ENCODE measurements around the gene IRAK1BP1. TPM values are rescaled to one million over a fixed set of nuclear protein-coding genes. Genes with fewer than 3 reads are reported as not detected.

IRAK1BP1 gene
- total RNA-seq, 1 donor from 2014 or later, result 3.4 TPM

GRCh38 chr6:78952362-78952761, 85.0 kb downstream of the IRAK1BP1 start:
- Histone ChIP-seq H3K27ac (ENCODE audit: low read depth, low read length) (no peak overlapping the region), H3K79me2 (ENCODE audit: insufficient read depth, low read length) (no peaks in the 10 kb centered on the region), H3K4me3 (ENCODE audit: insufficient read depth, low read depth, low read length) (no peak overlapping the region), H3K4me2 (ENCODE audit: low read length) (no peak overlapping the region), H3K27me3 (ENCODE audit: insufficient read depth, low read length) (no peaks in the 10 kb centered on the region), H3K9ac (ENCODE audit: low read length) (no peak overlapping the region), H3K9me3 (ENCODE audit: insufficient read depth, low read depth, low read length) (peaks cover 5% of the 10 kb centered on the region), H2AFZ (ENCODE audit: low read depth, low read length) (no peak overlapping the region), H4K20me1 (ENCODE audit: insufficient read depth, low read length) (no peaks in the 10 kb centered on the region), H3K36me3 (ENCODE audit: insufficient read depth, low read length) (peaks cover 22% of the 10 kb centered on the region), H3K4me1 (ENCODE audit: insufficient read depth, low read length) (peaks cover 7% of the 10 kb centered on the region)
- Mint-ChIP-seq H3K4me1 (ENCODE audit: low read depth, unreplicated experiment) (peaks cover 15% of the 10 kb centered on the region), H3K9me3 (ENCODE audit: unreplicated experiment) (peaks cover 10% of the 10 kb centered on the region), H3K36me3 (ENCODE audit: low read depth, unreplicated experiment) (peaks cover 29% of the 10 kb centered on the region), H3K4me3 (ENCODE audit: unreplicated experiment) (no peak overlapping the region), H3K27ac (ENCODE audit: unreplicated experiment) (no peak overlapping the region), H3K27me3 (ENCODE audit: low read depth, unreplicated experiment) (no peaks in the 10 kb centered on the region)
- FAIRE-seq (no peak), DNase-seq (ENCODE audit: low read depth) (no peak)
- TF ChIP-seq CTCF (IDR thresholded peaks at IDR 0.05; ENCODE audit: insufficient read depth, low read depth, low read length) (no peak), EZH2 (IDR thresholded peaks at IDR 0.05; ENCODE audit: insufficient read depth, low read length) (no peak)

Other genes with a start within 250 kb of the IRAK1BP1 start
- gene PHIP, start 210.7 kb downstream of the IRAK1BP1 start, total RNA-seq, result 24.9 and 29.6 TPM in 2 replicates

Measured in astrocyte (in vitro differentiated cells and primary cell).